Heart left ventricle (tissue), 13 donors: Measurements from ENCODE around the gene PUS3.

Experiments used
- CTCF ChIP-seq, 12 donors: fragments of 200-600 bp; sonication (generic) in 4 of 12; IDR thresholded peaks; one replicate each; pipeline versions ENCODE4 v1.5.0 to v1.8.0; 2018 to 2022; ENCODE audit warnings: antibody characterized with exemption in 12 of 12, mild to moderate bottlenecking in 5 of 12
- POLR2A ChIP-seq, 2 donors: fragments of 450-650 bp; IDR thresholded peaks; one replicate each; pipeline ENCODE4 v1.6.1; 2017; ENCODE audit warnings: antibody characterized with exemption in 2 of 2, mild to moderate bottlenecking in 2 of 2, moderate library complexity in 2 of 2
- donor health status: ischemic (EF 13 %, LVEDD 7.1; RV severe dilation, severe dysfunction).
- donor health status: DM: no; HTN: yes; CAD: no.
- donor health status: DM: no; HTN: no; CAD: no.
- donor health status: ischemic (EF 25% LVEDD 6.9; RV normal size, moderate dysfunction).
- donor health status: ischemic (EF 25% LVEDD 5.7; RV mildly dilated, moderate dysfunction).
- donor health status: ischemic (EF 35%, LVEDD 5.7; RV mildly dilated, moderate dysfunction).
- donor health status: nonischemic (EF 11% LVEDD 7.7; RV severe dilation, severe dysfunction).
- donor health status: DM: yes; HTN: yes; CAD: no.
- donor health status: PGD.
- donor health status: ischemic (EF 29% LVEDD 5.4; RV normal size, mild dysfunction).
- donor health status: nonischemic (EF 23%, LVEDD 6.1; RV moderate dilation, normal function).

GRCh38 chr11:125923012-125923579 is 20.1 kb upstream of the PUS3 start:
- TF ChIP-seq CTCF (IDR thresholded peaks at IDR 0.05) (peak; percentile 65 to 87 (median 79)), POLR2A (IDR thresholded peaks at IDR 0.05) (no peak)
